ENCODE data around the gene PLXNA1. TPM values are rescaled to one million over a fixed set of nuclear protein-coding genes. Genes with fewer than 3 reads are reported as not detected.

Gene PLXNA1
- total and polyA plus RNA-seq, 9 of the 15 experiments (the other 6 are each of a cell fraction or from before 2014, with no cell fraction given): 0.23 to 59.9 (median 16.8) TPM

- TF ChIP-seq ZNF318 (IDR thresholded peaks at IDR 0.05; ENCODE audit: borderline replicate concordance in 1 of 2, low read depth in 1 of 2) (no peak), MAFK (IDR thresholded peaks at IDR 0.05; ENCODE audit: low read length) (no peak), SPI1 (IDR thresholded peaks at IDR 0.05; ENCODE audit: borderline replicate concordance, low read depth, low read length) (no peak), MYBL2 (IDR thresholded peaks at IDR 0.05; ENCODE audit: low read depth) (no peak), MYBL2 (CRISPR knock-in tag; IDR thresholded peaks at IDR 0.05; ENCODE audit: borderline replicate concordance) (no peak)
Observed at GRCh38 chr3:126945891-126946290, 37.0 kb upstream of the PLXNA1 start (continued).

Measured in K562 (cell line).